ENCODE results near the gene KRTAP5-10.

DNA sequence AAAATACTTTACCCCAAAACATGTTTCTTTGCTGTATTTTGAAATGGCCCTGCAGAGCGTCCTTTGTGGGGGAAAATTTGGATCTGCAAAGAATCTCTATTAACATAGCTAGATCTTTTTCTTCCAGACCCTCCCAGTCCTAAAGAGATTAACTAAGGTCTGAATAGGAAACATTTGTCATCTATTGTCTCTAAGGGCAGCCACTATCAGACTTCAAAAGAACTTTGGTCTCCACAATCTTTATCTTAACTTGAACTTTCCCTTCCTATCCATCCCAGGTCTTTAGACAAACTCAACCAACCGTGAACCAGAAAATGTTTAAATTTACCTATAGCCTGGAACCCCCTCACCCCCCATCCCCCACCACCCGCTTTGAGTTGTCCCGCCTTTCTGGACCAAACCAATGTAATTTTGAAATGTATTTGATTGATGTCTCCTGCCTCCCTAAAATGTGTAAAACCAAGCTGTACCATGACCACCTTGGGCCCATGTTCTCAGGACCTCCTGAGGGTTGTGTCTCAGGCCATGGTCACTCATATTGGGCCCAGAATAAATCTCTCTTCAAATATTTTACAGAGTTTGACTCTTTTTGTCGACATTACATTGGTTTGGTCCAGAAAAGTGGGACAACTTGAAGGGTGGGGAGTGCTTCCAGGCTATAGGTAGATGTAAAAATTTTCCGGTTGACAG is 20.7 kb upstream of the KRTAP5-10 start:
- no peak for TF ChIP-seq POLR2A (IDR thresholded peaks at IDR 0.05)
- TF ChIP-seq, protein P1, sequence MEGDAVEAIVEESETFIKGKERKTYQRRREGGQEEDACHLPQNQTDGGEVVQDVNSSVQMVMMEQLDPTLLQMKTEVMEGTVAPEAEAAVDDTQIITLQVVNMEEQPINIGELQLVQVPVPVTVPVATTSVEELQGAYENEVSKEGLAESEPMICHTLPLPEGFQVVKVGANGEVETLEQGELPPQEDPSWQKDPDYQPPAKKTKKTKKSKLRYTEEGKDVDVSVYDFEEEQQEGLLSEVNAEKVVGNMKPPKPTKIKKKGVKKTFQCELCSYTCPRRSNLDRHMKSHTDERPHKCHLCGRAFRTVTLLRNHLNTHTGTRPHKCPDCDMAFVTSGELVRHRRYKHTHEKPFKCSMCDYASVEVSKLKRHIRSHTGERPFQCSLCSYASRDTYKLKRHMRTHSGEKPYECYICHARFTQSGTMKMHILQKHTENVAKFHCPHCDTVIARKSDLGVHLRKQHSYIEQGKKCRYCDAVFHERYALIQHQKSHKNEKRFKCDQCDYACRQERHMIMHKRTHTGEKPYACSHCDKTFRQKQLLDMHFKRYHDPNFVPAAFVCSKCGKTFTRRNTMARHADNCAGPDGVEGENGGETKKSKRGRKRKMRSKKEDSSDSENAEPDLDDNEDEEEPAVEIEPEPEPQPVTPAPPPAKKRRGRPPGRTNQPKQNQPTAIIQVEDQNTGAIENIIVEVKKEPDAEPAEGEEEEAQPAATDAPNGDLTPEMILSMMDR (IDR thresholded peaks at IDR 0.05): no peak
